ENCODE results near the gene UNC5B.

- TF ChIP-seq, protein P1, sequence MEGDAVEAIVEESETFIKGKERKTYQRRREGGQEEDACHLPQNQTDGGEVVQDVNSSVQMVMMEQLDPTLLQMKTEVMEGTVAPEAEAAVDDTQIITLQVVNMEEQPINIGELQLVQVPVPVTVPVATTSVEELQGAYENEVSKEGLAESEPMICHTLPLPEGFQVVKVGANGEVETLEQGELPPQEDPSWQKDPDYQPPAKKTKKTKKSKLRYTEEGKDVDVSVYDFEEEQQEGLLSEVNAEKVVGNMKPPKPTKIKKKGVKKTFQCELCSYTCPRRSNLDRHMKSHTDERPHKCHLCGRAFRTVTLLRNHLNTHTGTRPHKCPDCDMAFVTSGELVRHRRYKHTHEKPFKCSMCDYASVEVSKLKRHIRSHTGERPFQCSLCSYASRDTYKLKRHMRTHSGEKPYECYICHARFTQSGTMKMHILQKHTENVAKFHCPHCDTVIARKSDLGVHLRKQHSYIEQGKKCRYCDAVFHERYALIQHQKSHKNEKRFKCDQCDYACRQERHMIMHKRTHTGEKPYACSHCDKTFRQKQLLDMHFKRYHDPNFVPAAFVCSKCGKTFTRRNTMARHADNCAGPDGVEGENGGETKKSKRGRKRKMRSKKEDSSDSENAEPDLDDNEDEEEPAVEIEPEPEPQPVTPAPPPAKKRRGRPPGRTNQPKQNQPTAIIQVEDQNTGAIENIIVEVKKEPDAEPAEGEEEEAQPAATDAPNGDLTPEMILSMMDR (IDR thresholded peaks at IDR 0.05 in 8 of 11, conservative IDR thresholded peaks at IDR 0.05 in 3 of 11): no peak
- no peak for TF ChIP-seq POLR2A (IDR thresholded peaks at IDR 0.05)
- TF ChIP-seq POLR2AphosphoS5 (IDR thresholded peaks at IDR 0.05): no peak
These were observed 132.0 kb downstream of the UNC5B start for GRCh38 chr10:71344154-71344925.
